Nephron (organoid): ENCODE data around the gene TMEM150B.

ENCODE experiments used
- H3K27ac Mint-ChIP-seq, 3 experiments: 2 replicates each; pipeline ENCODE4 v1.8.0; 2020; ENCODE audit warnings: mixed read lengths in 3 of 3, mild to moderate bottlenecking in 2 of 3, moderate library complexity in 1 of 3
- H3K27me3 Mint-ChIP-seq: 2 replicates; pipeline ENCODE4 v1.8.0; 2021; ENCODE audit warnings: low read depth, mild to moderate bottlenecking, moderate library complexity, mixed read lengths
- H3K36me3 Mint-ChIP-seq: 2 replicates; pipeline ENCODE4 v1.8.0; 2020; ENCODE audit warnings: low read depth, mixed read lengths
- H3K4me1 Mint-ChIP-seq: 2 replicates; pipeline ENCODE4 v1.8.0; 2020; ENCODE audit warnings: mixed read lengths
- H3K4me3 Mint-ChIP-seq, 3 experiments: 2 replicates each; pipeline ENCODE4 v1.8.0; 2020; ENCODE audit warnings: mild to moderate bottlenecking in 3 of 3, mixed read lengths in 3 of 3, moderate library complexity in 2 of 3
- H3K9me3 Mint-ChIP-seq: 2 replicates; pipeline ENCODE4 v1.8.0; 2020; ENCODE audit warnings: mixed read lengths
- TF ChIP-seq, protein P1 (sequence below), 3 experiments: fragments of 200-600 bp; sonication (generic); IDR thresholded peaks; one replicate each; pipeline ENCODE4 v1.5.0; 2021; ENCODE audit warnings: antibody characterized with exemption in 3 of 3; ENCODE audit not compliant: unreplicated experiment in 3 of 3

Gene TMEM150B, protein sequence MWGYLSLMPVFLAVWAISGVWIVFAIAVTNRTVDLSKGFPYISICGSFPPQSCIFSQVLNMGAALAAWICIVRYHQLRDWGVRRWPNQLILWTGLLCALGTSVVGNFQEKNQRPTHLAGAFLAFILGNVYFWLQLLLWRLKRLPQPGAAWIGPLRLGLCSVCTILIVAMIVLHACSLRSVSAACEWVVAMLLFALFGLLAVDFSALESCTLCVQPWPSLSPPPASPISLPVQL

DNA sequence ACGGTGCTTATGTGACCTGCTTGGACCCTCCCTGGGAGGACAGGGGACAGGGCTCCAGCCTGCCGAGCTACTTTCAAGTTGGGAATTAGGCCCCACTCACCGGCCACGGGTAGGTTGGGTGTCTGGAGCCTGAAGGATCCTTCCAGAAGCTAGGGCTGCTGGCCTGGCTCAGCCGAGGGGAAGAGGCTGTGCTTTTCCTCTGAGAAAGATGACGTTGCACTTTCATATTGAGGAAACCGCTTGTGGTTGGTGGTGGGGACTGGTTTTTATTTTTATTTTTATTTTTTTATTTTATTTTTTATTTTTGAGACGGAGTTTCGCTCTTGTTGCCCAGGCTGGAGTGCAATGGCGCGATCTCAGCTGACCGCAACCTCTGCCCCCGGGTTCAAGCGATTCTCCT, at the start of gene TMEM150B:
TSS of gene TMEM150B (minus strand) at position 170 of the 400 bp plus-strand sequence. CDS start 4,305 bp downstream, outside the sequence.
- Mint-ChIP-seq H3K9me3 (peaks cover 3% of the 10 kb centered on the region), H3K4me1 (no peaks in the 10 kb centered on the region)

DNA sequence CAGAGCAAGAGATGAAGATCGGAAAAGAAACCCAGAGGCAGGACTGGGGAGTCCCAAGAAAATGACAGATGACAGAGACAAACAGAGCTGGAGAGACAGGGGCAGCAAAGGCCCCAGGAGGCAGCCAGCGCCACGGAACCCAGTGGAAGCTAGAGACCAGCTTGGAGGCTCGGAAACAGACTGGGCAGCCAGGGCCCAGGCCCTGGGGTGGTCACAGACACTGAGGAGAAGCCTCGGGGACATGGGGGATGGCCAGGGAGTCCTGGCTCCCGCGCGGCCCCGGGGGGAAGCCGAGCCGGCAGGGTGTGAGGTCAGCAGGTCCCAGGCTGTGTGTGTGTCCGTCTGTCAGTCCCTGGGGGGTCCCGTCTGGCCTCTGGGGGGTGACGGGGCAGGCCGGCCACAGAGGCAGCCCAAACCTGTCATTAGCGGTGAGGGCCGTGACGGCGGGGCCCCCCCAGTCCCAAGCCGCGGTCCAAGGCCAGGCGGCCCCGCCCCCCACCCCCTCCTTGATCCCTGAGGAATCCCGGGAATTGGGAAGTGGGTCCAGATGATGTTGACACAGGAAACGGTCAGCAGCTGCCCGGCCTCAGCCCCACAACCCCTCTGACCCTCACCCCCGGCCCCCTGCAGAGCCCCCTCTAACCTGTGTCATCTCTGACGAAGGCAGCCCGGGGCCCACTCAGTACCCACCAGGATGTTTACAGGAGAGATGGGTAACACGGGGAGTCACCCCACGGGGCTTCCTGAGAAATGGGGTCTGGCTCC, 49.0 kb upstream of the TMEM150B start:
- H3K27ac Mint-ChIP-seq = peak overlapping the region; percentile 21 to 81 (median 46)
- H3K4me3 Mint-ChIP-seq = peak overlapping the region in 2 of 3 experiments; percentile 10 to 12
- H3K9me3 Mint-ChIP-seq = no peaks in the 10 kb centered on the region
- TF ChIP-seq, protein P1, sequence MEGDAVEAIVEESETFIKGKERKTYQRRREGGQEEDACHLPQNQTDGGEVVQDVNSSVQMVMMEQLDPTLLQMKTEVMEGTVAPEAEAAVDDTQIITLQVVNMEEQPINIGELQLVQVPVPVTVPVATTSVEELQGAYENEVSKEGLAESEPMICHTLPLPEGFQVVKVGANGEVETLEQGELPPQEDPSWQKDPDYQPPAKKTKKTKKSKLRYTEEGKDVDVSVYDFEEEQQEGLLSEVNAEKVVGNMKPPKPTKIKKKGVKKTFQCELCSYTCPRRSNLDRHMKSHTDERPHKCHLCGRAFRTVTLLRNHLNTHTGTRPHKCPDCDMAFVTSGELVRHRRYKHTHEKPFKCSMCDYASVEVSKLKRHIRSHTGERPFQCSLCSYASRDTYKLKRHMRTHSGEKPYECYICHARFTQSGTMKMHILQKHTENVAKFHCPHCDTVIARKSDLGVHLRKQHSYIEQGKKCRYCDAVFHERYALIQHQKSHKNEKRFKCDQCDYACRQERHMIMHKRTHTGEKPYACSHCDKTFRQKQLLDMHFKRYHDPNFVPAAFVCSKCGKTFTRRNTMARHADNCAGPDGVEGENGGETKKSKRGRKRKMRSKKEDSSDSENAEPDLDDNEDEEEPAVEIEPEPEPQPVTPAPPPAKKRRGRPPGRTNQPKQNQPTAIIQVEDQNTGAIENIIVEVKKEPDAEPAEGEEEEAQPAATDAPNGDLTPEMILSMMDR (IDR thresholded peaks at IDR 0.05; ENCODE audit: unreplicated experiment in 3 of 3) = no peak
- no peaks in the 10 kb centered on the region for H3K36me3 Mint-ChIP-seq
- peaks cover 38% of the 10 kb centered on the region for H3K27me3 Mint-ChIP-seq
- peaks cover 24% of the 10 kb centered on the region for H3K4me1 Mint-ChIP-seq

More for the DNA sequence above, at the start of gene TMEM150B:
- TF ChIP-seq, protein P1 (IDR thresholded peaks at IDR 0.05; ENCODE audit: unreplicated experiment in 3 of 3) = no peak
- H3K27me3 Mint-ChIP-seq = peaks cover 17% of the 10 kb centered on the region
- H3K36me3 Mint-ChIP-seq = no peaks in the 10 kb centered on the region
- H3K27ac Mint-ChIP-seq = no peak within 1 kb of the TSS
- H3K4me3 Mint-ChIP-seq = no peak within 1 kb of the TSS

DNA sequence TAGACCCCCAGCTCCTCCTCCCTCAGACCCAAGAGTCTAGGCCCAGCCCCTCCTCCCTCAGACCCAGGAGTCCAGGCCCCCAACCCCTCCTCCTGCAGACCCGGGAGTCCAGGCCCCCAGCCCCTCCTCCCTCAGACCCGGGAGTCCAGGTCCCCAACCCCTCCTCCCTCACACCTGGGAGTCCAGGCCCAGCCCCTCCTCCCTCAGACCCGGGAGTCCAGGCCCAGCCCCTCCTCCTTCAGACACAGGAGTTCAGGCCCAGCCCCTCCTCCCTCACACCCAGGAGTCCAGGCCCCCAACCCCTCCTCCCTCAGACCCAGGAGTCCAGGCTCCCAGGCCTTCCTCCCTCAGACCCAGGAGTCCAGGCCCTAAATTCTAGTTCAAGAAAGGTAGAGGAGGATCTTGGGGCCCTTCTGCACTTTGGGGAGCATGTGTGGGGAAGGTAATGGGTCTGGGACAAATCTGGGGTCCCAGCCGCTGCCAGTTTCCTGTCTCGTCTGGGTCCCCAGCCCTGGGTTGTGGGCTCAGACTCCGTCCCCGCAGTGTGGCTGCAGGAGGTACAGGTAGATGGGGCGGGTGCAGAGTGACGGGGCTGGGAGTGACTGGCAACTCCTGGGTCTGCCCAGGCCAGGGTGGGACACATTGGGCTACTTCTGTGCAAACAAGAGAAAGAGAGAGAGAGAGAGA, 48.3 kb upstream of the TMEM150B start:
- H3K4me3 Mint-ChIP-seq = peak overlapping the region in 2 of 3 experiments; percentile 10 to 12
- no peaks in the 10 kb centered on the region for H3K9me3 Mint-ChIP-seq
- H3K4me1 Mint-ChIP-seq = peaks cover 19% of the 10 kb centered on the region
- no peaks in the 10 kb centered on the region for H3K36me3 Mint-ChIP-seq
- TF ChIP-seq, protein P1 (IDR thresholded peaks at IDR 0.05; ENCODE audit: unreplicated experiment in 3 of 3) = no peak
- H3K27me3 Mint-ChIP-seq = peaks cover 43% of the 10 kb centered on the region
- peak overlapping the region; percentile 21 to 81 (median 46) for H3K27ac Mint-ChIP-seq

DNA sequence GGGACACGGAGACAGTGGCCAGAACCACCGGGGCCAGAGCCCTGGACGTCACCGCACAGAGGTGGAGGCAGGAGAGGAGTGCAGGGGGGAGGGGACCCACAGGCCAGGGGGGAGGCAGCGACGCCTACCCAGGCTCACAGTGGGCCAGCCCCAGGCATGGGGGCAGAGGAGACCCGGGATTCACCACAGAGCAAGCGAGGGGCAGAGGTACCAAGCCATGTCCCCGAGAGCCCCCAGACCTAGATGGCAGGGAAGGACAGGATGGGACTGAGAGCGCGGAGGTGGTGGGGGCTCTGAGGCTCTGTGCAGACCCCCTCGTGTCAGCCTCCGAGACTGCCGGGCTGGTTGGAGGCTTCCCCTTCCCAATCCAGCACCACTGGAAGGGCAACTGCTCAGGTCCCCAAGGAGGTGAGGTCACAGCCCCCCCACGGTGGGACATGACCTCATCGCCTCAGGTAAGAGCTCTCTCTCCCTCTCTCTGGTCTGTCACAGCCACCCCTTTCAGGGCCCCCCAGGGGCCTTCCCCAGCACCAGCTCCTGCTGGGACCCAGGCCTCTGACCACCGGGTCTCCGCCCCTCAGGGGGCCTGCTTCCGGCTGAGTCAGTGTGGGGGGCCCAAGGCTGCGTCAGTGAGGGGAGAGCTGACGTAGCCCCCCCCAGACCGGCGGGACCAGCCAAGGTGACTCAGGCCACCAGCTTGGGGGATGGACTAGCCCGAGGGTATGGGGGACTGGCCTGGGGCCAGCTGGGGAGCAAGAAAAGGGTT, 47.4 kb upstream of the TMEM150B start:
- H3K4me3 Mint-ChIP-seq = peak overlapping the region in 2 of 3 experiments; percentile 3 to 8
- H3K27ac Mint-ChIP-seq = peak overlapping the region in 1 of 3 experiments; percentile 21
- peaks cover 19% of the 10 kb centered on the region for H3K4me1 Mint-ChIP-seq
- H3K27me3 Mint-ChIP-seq = peaks cover 43% of the 10 kb centered on the region
- no peaks in the 10 kb centered on the region for H3K36me3 Mint-ChIP-seq
- H3K9me3 Mint-ChIP-seq = no peaks in the 10 kb centered on the region
- TF ChIP-seq, protein P1 (IDR thresholded peaks at IDR 0.05; ENCODE audit: unreplicated experiment in 3 of 3) = no peak

DNA sequence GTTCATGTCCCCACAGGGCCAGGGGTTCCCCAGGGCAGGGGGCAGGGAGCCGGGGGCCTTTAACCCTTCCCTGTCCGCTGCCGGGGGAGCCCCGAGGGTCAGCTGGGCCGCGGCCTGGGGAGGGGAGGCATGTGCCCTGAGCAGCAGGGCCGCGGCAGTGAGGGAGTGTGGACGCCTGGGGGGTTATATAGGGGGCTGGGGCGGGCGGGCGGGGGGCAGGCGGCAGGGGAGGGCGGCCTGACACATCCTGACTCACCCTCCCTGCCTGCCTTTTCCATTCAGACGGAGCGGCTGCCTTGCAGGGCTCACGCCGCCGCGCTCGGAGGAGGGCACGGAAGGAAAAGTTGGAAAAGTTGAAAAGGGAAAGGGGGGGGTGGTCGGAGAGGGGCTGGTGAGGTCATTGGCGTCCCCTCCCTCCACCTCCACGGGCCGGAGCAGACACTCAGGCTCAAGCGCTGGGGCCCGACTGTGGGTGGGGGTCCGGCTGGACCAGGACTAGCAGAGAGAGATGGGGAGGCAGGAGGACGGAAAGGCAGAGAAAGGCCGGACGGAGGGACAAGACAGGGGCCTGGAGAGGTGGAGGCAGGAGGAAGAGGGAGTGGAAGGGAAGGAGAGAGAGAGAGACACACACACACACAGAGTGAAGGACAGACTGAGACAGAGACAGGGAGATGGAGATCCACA, 45.3 kb upstream of the TMEM150B start, which contains the start of gene IL11:
TSS of gene IL11 (minus strand) at position 159 of the 684 bp plus-strand sequence. CDS start at position 6, 153 bp downstream.
- Mint-ChIP-seq H3K4me3 (peak within 1 kb of the TSS; percentile 75 to 84 (median 83)), H3K27me3 (peaks cover 44% of the 10 kb centered on the region), H3K36me3 (no peaks in the 10 kb centered on the region), H3K27ac (peak within 1 kb of the TSS in 2 of 3 experiments; percentile 10 to 51), H3K4me1 (peaks cover 13% of the 10 kb centered on the region), H3K9me3 (no peaks in the 10 kb centered on the region)
- TF ChIP-seq, protein P1 (IDR thresholded peaks at IDR 0.05; ENCODE audit: unreplicated experiment in 3 of 3) = no peak
